Spleen (tissue), 11 donors: Measurements from ENCODE around the gene ZNF581. TPM values are rescaled to one million over a fixed set of nuclear protein-coding genes. Genes with fewer than 3 reads are reported as not detected.

Experiments
- DNase-seq: peaks from one replicate; pipeline ENCODE4 v3.0.0-alpha.2; 2020
- H3K27ac ChIP-seq, 8 donors: fragments of 200-600 bp; sonication (generic) in 7 of 8; 1 replicate in 4 of 8; 2 replicates in 4 of 8; pipeline versions ENCODE4 v1.5.0 to v1.8.0; 2016 to 2021; ENCODE audit warnings: inconsistent platforms in 4 of 8, mild to moderate bottlenecking in 4 of 8, moderate library complexity in 1 of 8
- H3K27me3 ChIP-seq, 7 donors: fragments of 200-600 bp; sonication (generic) in 6 of 7; replicated peaks in 1 of 7; 1 replicate in 4 of 7; 2 replicates in 3 of 7; pipeline versions ENCODE4 v1.5.0 to v1.8.0; 2016 to 2021; ENCODE audit warnings: inconsistent platforms in 3 of 7, mild to moderate bottlenecking in 1 of 7
- H3K36me3 ChIP-seq, 6 donors: fragments of 200-600 bp; sonication (generic) in 5 of 6; 1 replicate in 4 of 6; 2 replicates in 2 of 6; pipeline versions ENCODE4 v1.5.0 to v1.8.0; 2016 to 2021; ENCODE audit warnings: inconsistent platforms in 2 of 6
- H3K4me1 ChIP-seq, 6 donors: fragments of 200-600 bp; sonication (generic) in 5 of 6; 1 replicate in 3 of 6; 2 replicates in 3 of 6; pipeline versions ENCODE4 v1.5.0 to v1.8.0; 2016 to 2021; ENCODE audit warnings: inconsistent platforms in 3 of 6
- H3K4me3 ChIP-seq, 8 donors: fragments of 200-600 bp; sonication (generic) in 7 of 8; 1 replicate in 4 of 8; 2 replicates in 4 of 8; pipeline versions ENCODE4 v1.5.0 to v1.8.0; 2016 to 2021; ENCODE audit warnings: inconsistent platforms in 4 of 8, mild to moderate bottlenecking in 4 of 8, moderate library complexity in 2 of 8
- H3K9me3 ChIP-seq, 8 donors: fragments of 200-600 bp; sonication (generic) in 7 of 8; 1 replicate in 4 of 8; 2 replicates in 4 of 8; pipeline versions ENCODE4 v1.5.0 to v1.8.0; 2016 to 2021; ENCODE audit warnings: inconsistent platforms in 4 of 8
- POLR2A ChIP-seq, 3 donors: fragments of 450-650 bp; IDR thresholded peaks; one replicate each; pipeline ENCODE4 v1.5.1; 2017; ENCODE audit warnings: antibody characterized with exemption in 3 of 3, mild to moderate bottlenecking in 1 of 3
- POLR2AphosphoS5 ChIP-seq, 3 donors: sonication (generic); formaldehyde crosslinking; IDR thresholded peaks; one replicate each; pipeline ENCODE4 v1.5.1; 2017; ENCODE audit warnings: antibody characterized with exemption in 3 of 3
- WGBS, 5 donors: extraction: QIAGEN DNeasy Blood & Tissue Kit in 3 of 5; methylation state at CpG; one replicate each; pipeline versions ENCODE4 v1.1.5 to v1.1.7; 2013 to 2018; 5-methylcytosine and 5-hydroxymethylcytosine counted together
- intact Hi-C: fragments of 100-400 bp; cut with DNase I; formaldehyde crosslinking; loops from one replicate; pipeline ENCODE4 v1.15.0; 2023; ENCODE audit warnings: low total_unique reads
- polyA plus RNA-seq, 3 donors: library from polyadenylated mRNA; stranded (reverse); fragments of 200-250 nt; gene quantifications; one replicate each; pipeline ENCODE4 v1.2.1, GENCODE V29; 2013
- total RNA-seq, 7 donors: library from RNA; depleted of rRNA in 3 of 7; stranded (reverse); fragments of >200 nt in 3 of 7; fragmentation: NEBNext Ultra II Directional in 4 of 7; extraction: Animal tissue kit (Norgen Biotek cat#: 25700) in 4 of 7; gene quantifications; one replicate each; pipeline versions ENCODE4 v1.1.0 to v1.2.1, GENCODE V29; 2016 to 2021
- TF ChIP-seq, protein P1 (sequence below), 11 experiments: fragments of 200-600 bp in 7 of 11; fragments of 450-650 bp in 4 of 11; sonication (generic) in 4 of 11; IDR thresholded peaks in 8 of 11; conservative IDR thresholded peaks in 3 of 11; 1 replicate in 7 of 11; 2 replicates in 4 of 11; pipeline versions ENCODE4 v1.4.0 to v1.8.0; 2016 to 2021; ENCODE audit warnings: antibody characterized with exemption in 11 of 11, inconsistent platforms in 4 of 11, mild to moderate bottlenecking in 1 of 11
- donor health status: healthy with polysubstance abuse.
- donor health status: DM: no; HTN: no; CAD: no; lungs with moderate emphysema.
- donor health status: DM: no; HTN: no; CAD: no.
- donor health status: Bipolar disorder and iron deficiency.
- donor health status: healthy.
- donor health status: DM: no; HTN: no; CAD: no.
- donor health status: DM: yes; HTN: yes; CAD: no.

ZNF581 gene
- total and polyA plus RNA-seq, 10 donors, result 21.4 to 46.5 (median 30.2) TPM

DNA sequence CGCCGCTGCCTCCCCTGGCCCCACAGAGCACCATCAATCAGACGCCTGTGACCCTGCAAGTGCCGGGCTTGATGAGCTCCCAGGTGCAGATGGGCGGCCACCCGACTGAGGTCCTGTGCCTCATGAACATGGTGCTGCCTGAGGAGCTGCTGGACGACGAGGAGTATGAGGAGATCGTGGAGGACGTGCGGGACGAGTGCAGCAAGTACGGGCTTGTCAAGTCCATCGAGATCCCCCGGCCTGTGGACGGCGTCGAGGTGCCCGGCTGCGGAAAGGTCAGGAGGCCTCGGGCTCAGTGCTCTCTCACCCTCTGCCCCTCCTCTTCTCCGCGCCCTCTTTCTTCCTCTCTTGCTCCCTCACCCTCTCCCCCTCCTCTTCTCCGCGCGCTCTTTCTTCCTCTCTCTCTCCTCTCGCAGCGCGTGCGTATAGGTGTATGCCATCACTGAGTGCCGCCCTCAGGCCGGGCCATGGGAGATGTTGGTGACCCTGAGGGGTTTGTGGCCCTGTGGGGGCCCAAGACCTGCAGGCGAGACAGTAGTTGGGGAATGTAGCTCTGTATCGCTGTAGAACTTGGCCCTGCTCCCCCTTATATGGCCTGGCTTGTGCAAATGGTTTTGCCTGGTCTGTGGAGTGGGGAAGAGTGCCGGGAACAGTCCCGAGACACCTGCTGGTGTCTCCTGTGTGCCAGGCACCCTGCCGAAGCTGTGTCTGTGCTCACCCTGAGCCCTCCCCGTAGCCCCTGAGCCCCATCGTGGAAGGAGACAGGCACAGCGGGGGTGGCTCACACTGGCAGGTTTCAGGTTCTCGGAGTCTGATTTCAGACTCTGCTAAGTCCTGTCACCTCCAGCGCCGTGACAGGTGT, 26.2 kb downstream of the ZNF581 start:
- no peaks in the 10 kb centered on the region for H3K27me3 ChIP-seq
- no peaks in the 10 kb centered on the region for H3K9me3 ChIP-seq
- H3K4me1 ChIP-seq, result peaks cover 12 to 92% (median 52%) of the 10 kb centered on the region in 6 donors
- intact Hi-C loops, result no loop called here
- peak; percentile 35 to 65 (median 51) for TF ChIP-seq POLR2AphosphoS5 (IDR thresholded peaks at IDR 0.05)
- TF ChIP-seq, protein P1, sequence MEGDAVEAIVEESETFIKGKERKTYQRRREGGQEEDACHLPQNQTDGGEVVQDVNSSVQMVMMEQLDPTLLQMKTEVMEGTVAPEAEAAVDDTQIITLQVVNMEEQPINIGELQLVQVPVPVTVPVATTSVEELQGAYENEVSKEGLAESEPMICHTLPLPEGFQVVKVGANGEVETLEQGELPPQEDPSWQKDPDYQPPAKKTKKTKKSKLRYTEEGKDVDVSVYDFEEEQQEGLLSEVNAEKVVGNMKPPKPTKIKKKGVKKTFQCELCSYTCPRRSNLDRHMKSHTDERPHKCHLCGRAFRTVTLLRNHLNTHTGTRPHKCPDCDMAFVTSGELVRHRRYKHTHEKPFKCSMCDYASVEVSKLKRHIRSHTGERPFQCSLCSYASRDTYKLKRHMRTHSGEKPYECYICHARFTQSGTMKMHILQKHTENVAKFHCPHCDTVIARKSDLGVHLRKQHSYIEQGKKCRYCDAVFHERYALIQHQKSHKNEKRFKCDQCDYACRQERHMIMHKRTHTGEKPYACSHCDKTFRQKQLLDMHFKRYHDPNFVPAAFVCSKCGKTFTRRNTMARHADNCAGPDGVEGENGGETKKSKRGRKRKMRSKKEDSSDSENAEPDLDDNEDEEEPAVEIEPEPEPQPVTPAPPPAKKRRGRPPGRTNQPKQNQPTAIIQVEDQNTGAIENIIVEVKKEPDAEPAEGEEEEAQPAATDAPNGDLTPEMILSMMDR (IDR thresholded peaks at IDR 0.05 in 8 of 11, conservative IDR thresholded peaks at IDR 0.05 in 3 of 11), result no peak
- 86 to 92% (median 90%) methylated on average over 35 to 43 of the region's 43 CpGs for WGBS, 5 donors
- no peak for DNase-seq
- H3K27ac ChIP-seq, result no peak overlapping the region
- H3K36me3 ChIP-seq, result peaks cover 6 to 99% (median 80%) of the 10 kb centered on the region in 6 donors
- H3K4me3 ChIP-seq, result no peak overlapping the region

- H3K4me1 ChIP-seq, result peaks cover 13 to 96% (median 56%) of the 10 kb centered on the region in 6 donors
- no peaks in the 10 kb centered on the region for H3K27me3 ChIP-seq
- DNase-seq, result peak; percentile 89
- no peaks in the 10 kb centered on the region for H3K9me3 ChIP-seq
- peak overlapping the region in 1 of 8 donors; percentile 38 for H3K27ac ChIP-seq
- H3K4me3 ChIP-seq, result no peak overlapping the region
- TF ChIP-seq POLR2A (IDR thresholded peaks at IDR 0.05) (no peak), POLR2AphosphoS5 (IDR thresholded peaks at IDR 0.05) (peak in 1 of 3 donors; percentile 60)
- intact Hi-C loops, result no loop called here
- 69 to 84% (median 76%) methylated on average over 21 to 23 of the region's 23 CpGs for WGBS, 5 donors
- peaks cover 6 to 91% (median 76%) of the 10 kb centered on the region in 6 donors for H3K36me3 ChIP-seq
These were observed 27.0 kb downstream of the ZNF581 start for GRCh38 chr19:55670280-55671053.

DNA sequence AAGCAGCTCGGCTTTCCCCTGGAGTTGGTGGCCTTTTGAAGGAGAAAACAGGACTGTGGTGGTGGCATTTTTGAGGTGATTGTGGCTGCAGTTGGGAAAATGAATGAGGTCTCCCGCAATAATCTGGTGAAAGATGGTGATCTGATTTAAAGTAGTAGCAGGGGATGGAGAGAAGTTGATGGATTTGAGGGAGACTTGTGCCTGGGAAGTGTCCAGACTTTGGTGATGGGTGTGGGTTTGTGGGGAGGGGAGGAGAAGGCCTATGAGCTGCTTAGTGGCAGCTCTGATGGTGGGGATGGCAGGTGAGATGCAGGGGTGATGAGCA, 27.6 kb downstream of the ZNF581 start:
- Histone ChIP-seq H3K4me3 (no peak overlapping the region), H3K27me3 (no peaks in the 10 kb centered on the region), H3K9me3 (no peaks in the 10 kb centered on the region), H3K36me3 (peaks cover 6 to 85% (median 70%) of the 10 kb centered on the region in 6 donors), H3K27ac (peak overlapping the region in 2 of 8 donors; percentile 2 to 38), H3K4me1 (peaks cover 16 to 96% (median 60%) of the 10 kb centered on the region in 6 donors)
- 69 to 87% (median 69%) methylated on average over 2 of the region's 2 CpGs for WGBS, 5 donors
- TF ChIP-seq POLR2AphosphoS5 (IDR thresholded peaks at IDR 0.05) (no peak), POLR2A (IDR thresholded peaks at IDR 0.05) (no peak)
- TF ChIP-seq, protein P1 (IDR thresholded peaks at IDR 0.05 in 8 of 11, conservative IDR thresholded peaks at IDR 0.05 in 3 of 11), result no peak
- DNase-seq, result no peak
- intact Hi-C loops, result no loop called here

DNA sequence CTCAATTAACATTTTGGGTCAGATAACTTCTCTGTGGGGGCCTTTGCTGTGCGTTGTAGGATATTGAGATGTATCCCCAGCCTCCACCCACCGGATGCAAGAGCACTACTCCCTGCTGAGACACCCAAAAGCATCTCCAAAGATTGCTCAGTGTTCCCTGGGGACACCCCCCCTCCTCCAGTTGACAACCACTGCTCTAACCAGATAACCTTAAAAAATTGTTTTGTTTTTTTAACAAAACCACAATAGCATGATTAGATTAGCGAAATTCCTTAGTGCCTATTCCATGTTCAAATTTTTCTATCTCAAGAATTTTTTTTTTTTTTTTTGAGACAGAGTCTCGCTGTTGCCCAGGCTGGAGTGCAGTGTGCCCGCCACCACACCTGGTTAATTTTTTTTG, 29.0 kb downstream of the ZNF581 start:
- Histone ChIP-seq H3K27me3 (no peaks in the 10 kb centered on the region), H3K4me1 (peaks cover 30 to 96% (median 66%) of the 10 kb centered on the region in 6 donors), H3K9me3 (no peaks in the 10 kb centered on the region), H3K27ac (no peak overlapping the region), H3K4me3 (no peak overlapping the region), H3K36me3 (peaks cover 0 to 79% (median 59%) of the 10 kb centered on the region in 6 donors)
- 82 to 94% (median 89%) methylated on average over 5 of the region's 5 CpGs for WGBS, 5 donors
- TF ChIP-seq POLR2AphosphoS5 (IDR thresholded peaks at IDR 0.05) (no peak), POLR2A (IDR thresholded peaks at IDR 0.05) (no peak)
- TF ChIP-seq, protein P1 (IDR thresholded peaks at IDR 0.05 in 8 of 11, conservative IDR thresholded peaks at IDR 0.05 in 3 of 11), result no peak
- intact Hi-C loops, result no loop called here
- DNase-seq, result no peak
